ENCODE results near the gene TBC1D32. TPM values are rescaled to one million over a fixed set of nuclear protein-coding genes. Genes with fewer than 3 reads are reported as not detected.

TBC1D32 gene
- 3.1 and 5.7 TPM in 2 replicates for total RNA-seq

GRCh38 chr6:121334299-121335086, at the start of gene TBC1D32:
Gene TBC1D32, minus strand, starts transcription at chr6:121334480. Its CDS starts 50 bp downstream, at chr6:121334430.

Other genes with a start within 250 kb of the TBC1D32 start
- 269 and 353 TPM in 2 replicates for gene GJA1, start 101.2 kb upstream of the TBC1D32 start, total RNA-seq

Measured in bladder microvascular endothelial cell (primary cell).